H9 (cell line): ENCODE measurements around the gene ZDHHC11. TPM values are rescaled to one million over a fixed set of nuclear protein-coding genes. Genes with fewer than 3 reads are reported as not detected.

Experiments used
- DNase-seq: peaks from one replicate; pipeline ENCODE4 v3.0.0-alpha.2; 2017
- H2AFZ ChIP-seq: one replicate; pipeline ENCODE4 v1.6.1; 2013; ENCODE audit warnings: mild to moderate bottlenecking, low read length, control low read depth, moderate library complexity
- H2AK5ac ChIP-seq: 2 replicates; pipeline ENCODE4 v1.6.1; 2013; ENCODE audit warnings: low read length, control low read depth, mixed read lengths; ENCODE audit not compliant: insufficient read length
- H2BK120ac ChIP-seq: one replicate; pipeline ENCODE4 v1.6.1; 2013; ENCODE audit warnings: low read depth, mild to moderate bottlenecking, low read length, control low read depth, inconsistent platforms; ENCODE audit not compliant: poor library complexity, severe bottlenecking
- H2BK12ac ChIP-seq: 2 replicates; pipeline ENCODE4 v1.6.1; 2013; ENCODE audit warnings: low read length, control low read depth, mixed read lengths, low read depth; ENCODE audit not compliant: insufficient read length
- H2BK15ac ChIP-seq: 2 replicates; pipeline ENCODE4 v1.6.1; 2013; ENCODE audit warnings: low read depth, low read length, control low read depth
- H2BK20ac ChIP-seq: one replicate; pipeline ENCODE4 v1.6.1; 2013; ENCODE audit warnings: low read depth, mild to moderate bottlenecking, low read length, control low read depth, inconsistent platforms; ENCODE audit not compliant: poor library complexity, severe bottlenecking
- H2BK5ac ChIP-seq: 2 replicates; pipeline ENCODE4 v1.6.1; 2013; ENCODE audit warnings: low read length, control low read depth, mixed read lengths; ENCODE audit not compliant: insufficient read length
- H3K14ac ChIP-seq: 2 replicates; pipeline ENCODE4 v1.6.1; 2013; ENCODE audit warnings: low read length, control low read depth; ENCODE audit not compliant: insufficient read depth
- H3K18ac ChIP-seq: 2 replicates; pipeline ENCODE4 v1.6.1; 2013; ENCODE audit warnings: low read depth, mild to moderate bottlenecking, mixed read lengths, low read length, control low read depth; ENCODE audit not compliant: insufficient read length
- H3K23ac ChIP-seq: 2 replicates; pipeline ENCODE4 v1.6.1; 2013; ENCODE audit warnings: low read length, control low read depth, mixed read lengths, low read depth; ENCODE audit not compliant: insufficient read length
- H3K23me2 ChIP-seq: 2 replicates; pipeline ENCODE4 v1.6.1; 2013; ENCODE audit warnings: low read depth, mild to moderate bottlenecking, mixed read lengths, low read length, control low read depth; ENCODE audit not compliant: insufficient read length, poor library complexity, severe bottlenecking
- H3K27ac ChIP-seq: 2 replicates; pipeline ENCODE4 v1.5.1; 2013; ENCODE audit warnings: low read length, control low read depth, mixed read lengths, low read depth; ENCODE audit not compliant: insufficient read length
- H3K27me3 ChIP-seq: 2 replicates; pipeline ENCODE4 v1.6.1; 2013; ENCODE audit warnings: low read length, control low read depth, inconsistent platforms; ENCODE audit not compliant: insufficient read depth
- H3K4ac ChIP-seq: 2 replicates; pipeline ENCODE4 v1.6.1; 2013; ENCODE audit warnings: low read depth, mild to moderate bottlenecking, control low read depth, inconsistent platforms, low read length, moderate library complexity
- H3K4me1 ChIP-seq: 2 replicates; pipeline ENCODE4 v1.6.1; 2013; ENCODE audit warnings: low read length, control low read depth, inconsistent platforms; ENCODE audit not compliant: insufficient read depth
- H3K4me2 ChIP-seq: 2 replicates; pipeline ENCODE4 v1.6.1; 2013; ENCODE audit warnings: low read length, control low read depth, mixed read lengths; ENCODE audit not compliant: insufficient read length, insufficient read depth
- H3K56ac ChIP-seq: 2 replicates; pipeline ENCODE4 v1.6.1; 2013; ENCODE audit warnings: low read depth, mild to moderate bottlenecking, mixed read lengths, low read length, control low read depth; ENCODE audit not compliant: insufficient read length
- H3K79me1 ChIP-seq: 2 replicates; pipeline ENCODE4 v1.6.1; 2013; ENCODE audit warnings: low read depth, mild to moderate bottlenecking, moderate library complexity, low read length, control low read depth, inconsistent platforms; ENCODE audit not compliant: insufficient read depth, poor library complexity, severe bottlenecking
- H3K79me2 ChIP-seq: 2 replicates; pipeline ENCODE4 v1.6.1; 2013; ENCODE audit warnings: low read length, control low read depth, inconsistent platforms; ENCODE audit not compliant: insufficient read depth
- H3K9ac ChIP-seq: 2 replicates; pipeline ENCODE4 v1.6.1; 2013; ENCODE audit warnings: low read length, control low read depth, mixed read lengths; ENCODE audit not compliant: insufficient read length; ENCODE audit errors: extremely low read depth
- H3K9me3 ChIP-seq: one replicate; pipeline ENCODE4 v1.6.1; 2013; ENCODE audit warnings: low read depth, low read length, inconsistent platforms; ENCODE audit not compliant: control insufficient read depth
- H3T11ph ChIP-seq: one replicate; pipeline ENCODE4 v1.6.1; 2013; ENCODE audit warnings: mild to moderate bottlenecking, low read length, control low read depth, inconsistent platforms
- H4K20me1 ChIP-seq: one replicate; pipeline ENCODE4 v1.6.1; 2013; ENCODE audit not compliant: control insufficient read depth, insufficient read length, insufficient read depth
- H4K5ac ChIP-seq: 2 replicates; pipeline ENCODE4 v1.6.1; 2013; ENCODE audit warnings: low read depth, mild to moderate bottlenecking, mixed read lengths, low read length, control low read depth; ENCODE audit not compliant: insufficient read length
- H4K8ac ChIP-seq: replicated peaks from 2 replicates; pipeline ENCODE4 v1.6.1; 2013; ENCODE audit warnings: low read length, control low read depth, mixed read lengths, low read depth; ENCODE audit not compliant: insufficient read length
- H4K91ac ChIP-seq: 2 replicates; pipeline ENCODE4 v1.6.1; 2013; ENCODE audit warnings: low read depth, mild to moderate bottlenecking, moderate library complexity, mixed read lengths, low read length, control low read depth; ENCODE audit not compliant: insufficient read length
- H3K27ac Mint-ChIP-seq, 3 experiments: 2 replicates in 2 of 3; 3 replicates in 1 of 3; pipeline ENCODE4 v1.8.0; 2020 to 2021; ENCODE audit warnings: mixed read lengths in 3 of 3, mild to moderate bottlenecking in 1 of 3, moderate library complexity in 1 of 3
- H3K27me3 Mint-ChIP-seq: 2 replicates; pipeline ENCODE4 v1.8.0; 2021; ENCODE audit warnings: low read depth, mild to moderate bottlenecking, moderate library complexity, mixed read lengths
- H3K36me3 Mint-ChIP-seq, 3 experiments: 2 replicates in 2 of 3; 3 replicates in 1 of 3; pipeline ENCODE4 v1.8.0; 2020 to 2021; ENCODE audit warnings: low read depth in 3 of 3, mixed read lengths in 3 of 3; ENCODE audit not compliant: insufficient read depth in 1 of 3
- H3K4me1 Mint-ChIP-seq, 2 experiments: 2 replicates each; pipeline ENCODE4 v1.8.0; 2020; ENCODE audit warnings: mixed read lengths in 2 of 2
- H3K4me3 Mint-ChIP-seq, 2 experiments: 2 replicates in 1 of 2; 3 replicates in 1 of 2; pipeline ENCODE4 v1.8.0; 2020 to 2021; ENCODE audit warnings: mild to moderate bottlenecking in 2 of 2, mixed read lengths in 2 of 2, moderate library complexity in 1 of 2
- H3K9me3 Mint-ChIP-seq, 2 experiments: 2 replicates in 1 of 2; 3 replicates in 1 of 2; pipeline ENCODE4 v1.8.0; 2020; ENCODE audit warnings: mild to moderate bottlenecking in 2 of 2, mixed read lengths in 2 of 2, moderate library complexity in 1 of 2
- CTCF ChIP-seq: fragments of 200-600 bp; sonication (generic); conservative IDR thresholded peaks from 3 replicates; pipeline ENCODE4 v1.8.0; 2021; ENCODE audit warnings: antibody characterized with exemption, mild to moderate bottlenecking
- WGBS: extraction: QIAGEN DNeasy Blood & Tissue Kit; methylation state at CpG from one replicate; pipeline ENCODE4 v1.1.7; 2013; ENCODE audit warnings: missing lambda C conversion rate, low lambda C conversion rate, mixed read lengths; ENCODE audit not compliant: insufficient read length; ENCODE audit errors: extremely low coverage; 5-methylcytosine and 5-hydroxymethylcytosine counted together
- total RNA-seq: library from RNA; stranded (reverse); gene quantifications from 2 replicates; pipeline ENCODE4 v1.2.1, GENCODE V29; 2021

Gene ZDHHC11
- total RNA-seq, 1 experiment from 2014 or later = 37.6 TPM

GRCh38 chr5:878125-878524 lies 27.3 kb upstream of the ZDHHC11 start:
- no peaks in the 10 kb centered on the region for H3K4me1 Mint-ChIP-seq
- Histone ChIP-seq H3K23me2 (no peaks in the 10 kb centered on the region), H2BK12ac (no peak overlapping the region), H3K23ac (no peak overlapping the region), H3K4me2 (no peak overlapping the region), H3K9ac (no peak overlapping the region), H3T11ph (no peak overlapping the region), H3K18ac (no peak overlapping the region), H4K20me1 (peaks cover 5% of the 10 kb centered on the region), H2BK20ac (no peak overlapping the region), H2AFZ (no peak overlapping the region), H4K91ac (no peak overlapping the region), H4K8ac (no peak overlapping the region), H2BK120ac (no peak overlapping the region), H2BK5ac (no peak overlapping the region), H3K4ac (no peak overlapping the region), H3K79me2 (peaks cover 10% of the 10 kb centered on the region; the same call in 1 of the 2 replicates), H2BK15ac (no peak overlapping the region), H3K4me1 (no peaks in the 10 kb centered on the region), H4K5ac (no peak overlapping the region), H3K9me3 (no peaks in the 10 kb centered on the region), H3K27me3 (no peaks in the 10 kb centered on the region), H3K14ac (no peak overlapping the region), H2AK5ac (no peak overlapping the region), H3K56ac (no peak overlapping the region), H3K27ac (no peak overlapping the region), H3K79me1 (no peaks in the 10 kb centered on the region)
- H3K4me3 Mint-ChIP-seq = no peak overlapping the region
- TF ChIP-seq CTCF = no peak
- H3K27me3 Mint-ChIP-seq = no peaks in the 10 kb centered on the region
- peaks cover 52 to 81% (median 78%) of the 10 kb centered on the region in 3 experiments for H3K36me3 Mint-ChIP-seq
- H3K9me3 Mint-ChIP-seq = no peaks in the 10 kb centered on the region; a peak in 2 of 5 replicates
- no CpG with 5 or more reads among the region's 15 CpGs for WGBS
- H3K27ac Mint-ChIP-seq = peak overlapping the region in 1 of 3 experiments; percentile 60; a peak in 1 of 7 replicates
- no peak for DNase-seq
